NT2/D1 (cell line): ENCODE results near the gene BCAS3.

Experiments used
- SUZ12 ChIP-seq: IDR thresholded peaks from 2 replicates; pipeline ENCODE4 v1.6.1; 2011; ENCODE audit not compliant: insufficient read length, insufficient read depth; ENCODE audit errors: extremely low read depth
- YY1 ChIP-seq: IDR thresholded peaks from 2 replicates; pipeline ENCODE4 v1.6.1; 2011; ENCODE audit not compliant: insufficient read length, insufficient read depth
- ZNF274 ChIP-seq: IDR thresholded peaks from 2 replicates; pipeline ENCODE4 v1.6.1; 2011; ENCODE audit warnings: mild to moderate bottlenecking, low read depth, low read length

DNA sequence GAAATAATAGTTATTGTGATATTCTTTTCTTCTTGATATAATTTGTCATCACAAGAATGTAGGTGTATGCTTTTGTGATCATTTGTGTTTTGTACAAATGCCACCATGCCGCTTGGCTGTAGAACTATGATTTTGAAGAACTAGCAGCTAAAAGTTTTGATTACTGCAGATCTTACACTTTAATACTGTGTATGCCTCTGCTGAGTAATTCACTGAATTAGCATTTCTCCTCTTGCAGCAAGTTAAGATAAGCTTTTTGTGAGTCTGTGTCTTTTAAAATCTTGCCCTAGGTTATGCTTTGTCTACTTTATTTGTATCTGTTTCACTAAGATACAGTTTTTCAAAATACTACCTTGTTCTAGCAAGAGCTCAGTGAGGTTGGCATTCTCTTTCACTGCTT, 395.5 kb downstream of the BCAS3 start:
- TF ChIP-seq YY1 (no peak), SUZ12 (no peak), ZNF274 (no peak)
